T-helper 22 cell (primary cell): ENCODE data around the gene ACTR1A.
"Not testable (repeated sequence)": the region's sequence is repeated elsewhere in the genome, so short reads cannot be mapped to it uniquely, and the experiment has no call there.

ENCODE experiments used
- DNase-seq: peaks from one replicate; pipeline ENCODE4 v3.0.0-alpha.2; 2020; ENCODE audit warnings: low read depth

The ACTR1A gene

GRCh38 chr10:102480396-102480795, 22.1 kb downstream of the ACTR1A start:
- no peak for DNase-seq

GRCh38 chr10:102479651-102480050, 22.9 kb downstream of the ACTR1A start:
- DNase-seq = no peak

GRCh38 chr10:102476466-102477141, 25.9 kb downstream of the ACTR1A start:
- no peak for DNase-seq

- DNase-seq = no peak
Observed at GRCh38 chr10:102475451-102476040, 27.0 kb downstream of the ACTR1A start.

GRCh38 chr10:102473445-102474331, 28.8 kb downstream of the ACTR1A start:
- no peak for DNase-seq

- DNase-seq = no peak
Observed at GRCh38 chr10:102470579-102471546, 31.6 kb downstream of the ACTR1A start.

GRCh38 chr10:102468683-102469082, 33.8 kb downstream of the ACTR1A start:
- no peak for DNase-seq

- no peak for DNase-seq
Observed at GRCh38 chr10:102467971-102468438, 34.5 kb downstream of the ACTR1A start.

GRCh38 chr10:102467318-102467717, 35.2 kb downstream of the ACTR1A start:
- no peak for DNase-seq

GRCh38 chr10:102465466-102465865, 37.0 kb downstream of the ACTR1A start:
- DNase-seq = no peak

- no peak for DNase-seq
Observed at GRCh38 chr10:102463983-102464382, 38.5 kb downstream of the ACTR1A start.

- DNase-seq = no peak
Observed at GRCh38 chr10:102462512-102463054, 39.9 kb downstream of the ACTR1A start.

- DNase-seq = peak; percentile 88
Observed at GRCh38 chr10:102461187-102462054, 41.1 kb downstream of the ACTR1A start.

- DNase-seq = no peak
Observed at GRCh38 chr10:102460836-102461186, 41.7 kb downstream of the ACTR1A start.

GRCh38 chr10:102458656-102459055, 43.9 kb downstream of the ACTR1A start:
- no peak for DNase-seq

- no peak for DNase-seq
Observed at GRCh38 chr10:102457591-102458150, 44.8 kb downstream of the ACTR1A start.

GRCh38 chr10:102455893-102456471, 46.5 kb downstream of the ACTR1A start:
- no peak for DNase-seq

- not testable (repeated sequence) for DNase-seq
Observed at GRCh38 chr10:102454662-102455487, 47.6 kb downstream of the ACTR1A start.

- DNase-seq = no peak
Observed at GRCh38 chr10:102453502-102453901, 49.0 kb downstream of the ACTR1A start.
